ENCODE results near the gene HDAC11. TPM values are rescaled to one million over a fixed set of nuclear protein-coding genes. Genes with fewer than 3 reads are reported as not detected.
A peak's percentile ranks its signal among the peaks of the same experiment; 100 is the strongest.

HDAC11 gene
- total RNA-seq, 4 donors from 2014 or later, result 7.4 to 20.6 (median 11.7) TPM

- DNase-seq, result no peak
- no peaks in the 10 kb centered on the region for H3K9me3 ChIP-seq
- H3K36me3 ChIP-seq, result no peaks in the 10 kb centered on the region
- no peaks in the 10 kb centered on the region for H3K27me3 ChIP-seq
- no peak overlapping the region for H3K27ac ChIP-seq
- no peak for TF ChIP-seq POLR2A (IDR thresholded peaks at IDR 0.05)
- no peak for TF ChIP-seq CTCF (IDR thresholded peaks at IDR 0.05)
- no peak overlapping the region for H3K4me3 ChIP-seq
- no peaks in the 10 kb centered on the region for H3K4me1 ChIP-seq
- intact Hi-C loops (cut with DNase I; ENCODE audit: low total_unique reads), result no loop called here
Observed at GRCh38 chr3:13505147-13506130, 25.3 kb downstream of the HDAC11 start.

- intact Hi-C loops (cut with DNase I; ENCODE audit: low total_unique reads), result no loop called here
- no peaks in the 10 kb centered on the region for H3K9me3 ChIP-seq
- H3K36me3 ChIP-seq, result no peaks in the 10 kb centered on the region
- no peak overlapping the region for H3K4me3 ChIP-seq
- no peaks in the 10 kb centered on the region for H3K27me3 ChIP-seq
- no peaks in the 10 kb centered on the region for H3K4me1 ChIP-seq
- TF ChIP-seq CTCF (IDR thresholded peaks at IDR 0.05), result no peak
- TF ChIP-seq POLR2A (IDR thresholded peaks at IDR 0.05), result no peak
- no peak for DNase-seq
- H3K27ac ChIP-seq, result no peak overlapping the region
Observed at GRCh38 chr3:13506239-13506638, 26.1 kb downstream of the HDAC11 start.

- H3K27me3 ChIP-seq, result no peaks in the 10 kb centered on the region
- no peaks in the 10 kb centered on the region for H3K36me3 ChIP-seq
- no peak overlapping the region for H3K27ac ChIP-seq
- H3K4me3 ChIP-seq, result no peak overlapping the region
- no peak for DNase-seq
- no peaks in the 10 kb centered on the region for H3K4me1 ChIP-seq
- no peaks in the 10 kb centered on the region for H3K9me3 ChIP-seq
- intact Hi-C loops (cut with DNase I; ENCODE audit: low total_unique reads), result no loop called here
- TF ChIP-seq POLR2A (IDR thresholded peaks at IDR 0.05) (no peak), CTCF (IDR thresholded peaks at IDR 0.05) (no peak)
Observed at GRCh38 chr3:13506680-13507079, 26.6 kb downstream of the HDAC11 start.

- peak overlapping the region in 1 of 2 donors; percentile 43 for H3K27ac ChIP-seq
- TF ChIP-seq CTCF (IDR thresholded peaks at IDR 0.05) (no peak), POLR2A (IDR thresholded peaks at IDR 0.05) (no peak)
- no peaks in the 10 kb centered on the region for H3K9me3 ChIP-seq
- no peaks in the 10 kb centered on the region for H3K36me3 ChIP-seq
- intact Hi-C loops (cut with DNase I; ENCODE audit: low total_unique reads), result no loop called here
- H3K4me3 ChIP-seq, result no peak overlapping the region
- no peak for DNase-seq
- H3K27me3 ChIP-seq, result no peaks in the 10 kb centered on the region
- H3K4me1 ChIP-seq, result no peaks in the 10 kb centered on the region
Observed at GRCh38 chr3:13507247-13507569, 27.1 kb downstream of the HDAC11 start.

GRCh38 chr3:13507570-13508339, 27.6 kb downstream of the HDAC11 start:
- TF ChIP-seq POLR2A (IDR thresholded peaks at IDR 0.05) (no peak), CTCF (IDR thresholded peaks at IDR 0.05) (no peak)
- intact Hi-C loops (cut with DNase I; ENCODE audit: low total_unique reads), result no loop called here
- no peak overlapping the region for H3K4me3 ChIP-seq

More at GRCh38 chr3:13507570-13508339, 27.6 kb downstream of the HDAC11 start:
- Histone ChIP-seq H3K9me3 (no peaks in the 10 kb centered on the region), H3K36me3 (no peaks in the 10 kb centered on the region), H3K4me1 (no peaks in the 10 kb centered on the region), H3K27ac (peak overlapping the region in 1 of 2 donors; percentile 43), H3K27me3 (no peaks in the 10 kb centered on the region)
- no peak for DNase-seq

Data from uterus (tissue), 4 donors.